NCI-H510A treated with DMSO at 0.1 percent for 48 hours (cell line): ENCODE measurements around the gene FHL2.

Experiments used
- DNase-seq: peaks from one replicate; lab custom pipeline; 2025; lab: John Stamatoyannopoulos, UW

Gene FHL2

GRCh38 chr2:105397025-105397722 lies 1.7 kb downstream of the FHL2 start:
- DNase-seq: no peak

- DNase-seq: no peak
Observed at GRCh38 chr2:105396254-105397024, 2.4 kb downstream of the FHL2 start.

- no peak for DNase-seq
Observed at GRCh38 chr2:105395691-105396090, 3.2 kb downstream of the FHL2 start.

- DNase-seq: no peak
Observed at GRCh38 chr2:105394951-105395611, 3.8 kb downstream of the FHL2 start.

DNA sequence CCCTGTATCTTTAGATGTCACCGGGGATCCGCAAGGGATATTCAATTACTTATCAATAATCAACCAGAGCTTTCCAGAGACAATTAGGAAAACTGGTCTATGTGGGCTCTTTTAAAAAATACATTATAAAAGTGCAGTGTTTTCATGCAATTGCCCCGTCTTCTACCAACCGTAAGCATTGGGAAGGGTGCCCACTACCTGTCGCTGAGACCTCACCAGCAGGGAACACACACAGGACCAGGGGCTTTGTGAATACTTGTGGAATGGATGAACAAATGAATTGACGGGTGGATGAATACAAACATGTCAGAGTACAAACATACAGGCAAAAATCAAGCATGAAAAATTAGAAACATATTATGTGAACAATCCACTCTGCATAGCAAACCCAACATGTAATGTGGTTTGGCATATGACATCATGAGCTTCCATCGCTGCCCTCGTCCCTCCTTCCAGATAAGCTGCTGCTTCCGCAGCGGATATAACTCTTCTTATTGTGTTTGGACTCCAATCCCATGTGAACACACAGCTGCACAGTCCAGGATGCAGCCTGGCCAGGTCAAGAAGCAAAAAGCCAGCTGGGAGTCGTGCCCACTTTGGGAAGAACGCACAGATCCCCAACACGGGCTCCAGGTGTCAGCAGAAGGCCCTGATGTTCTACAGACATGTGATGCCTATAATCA lies 5.3 kb downstream of the FHL2 start:
- DNase-seq: no peak

- DNase-seq: no peak
Observed at GRCh38 chr2:105391763-105392662, 6.8 kb downstream of the FHL2 start.

DNA sequence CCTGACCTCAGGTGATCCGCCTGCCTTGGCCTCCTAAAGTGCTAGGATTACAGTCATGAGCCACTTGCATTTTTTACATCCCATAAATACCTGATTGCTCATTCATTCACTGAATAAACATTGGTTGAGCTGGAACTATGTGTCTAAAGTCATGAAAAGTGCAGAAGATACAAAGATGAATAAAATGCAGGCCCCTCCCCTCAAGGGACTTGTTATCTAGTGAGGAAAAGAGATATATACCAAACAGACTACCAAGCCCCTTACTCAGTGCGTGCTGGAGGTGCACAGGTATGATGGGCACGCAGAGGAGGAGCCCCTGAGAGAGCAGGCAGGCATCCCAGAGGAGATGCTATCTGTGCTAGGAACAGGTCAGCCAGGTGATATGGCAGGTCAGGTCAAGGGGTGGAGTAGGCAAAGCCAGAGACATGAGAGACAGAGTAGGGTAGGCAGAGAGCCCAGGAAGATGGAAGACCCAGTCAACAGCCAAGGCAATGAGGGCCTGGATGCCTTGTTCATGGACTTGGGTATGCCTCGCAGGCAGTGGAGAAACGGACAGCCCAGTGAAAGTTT lies 7.7 kb downstream of the FHL2 start:
- DNase-seq: no peak

GRCh38 chr2:105390454-105390853 lies 8.4 kb downstream of the FHL2 start:
- DNase-seq: no peak

DNA sequence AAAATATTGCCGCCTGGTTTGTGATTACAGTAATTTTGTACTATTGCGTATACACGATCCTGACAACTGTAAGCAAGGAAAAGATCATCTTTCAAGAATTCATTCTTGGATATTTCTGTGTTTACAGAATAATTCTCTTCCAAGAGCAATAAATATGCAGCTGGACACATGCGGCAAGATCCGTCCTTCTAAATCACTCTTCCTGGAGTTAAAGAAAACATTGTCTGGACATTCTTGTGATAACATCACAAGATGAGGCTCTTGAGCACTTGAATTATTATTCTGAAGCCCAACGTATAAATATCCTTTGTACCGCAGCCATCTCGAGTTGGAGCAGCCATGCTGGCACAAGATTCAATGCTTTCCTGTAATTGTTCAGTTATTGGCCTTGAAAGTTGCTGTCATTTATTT lies 9.9 kb downstream of the FHL2 start:
- DNase-seq: no peak

DNA sequence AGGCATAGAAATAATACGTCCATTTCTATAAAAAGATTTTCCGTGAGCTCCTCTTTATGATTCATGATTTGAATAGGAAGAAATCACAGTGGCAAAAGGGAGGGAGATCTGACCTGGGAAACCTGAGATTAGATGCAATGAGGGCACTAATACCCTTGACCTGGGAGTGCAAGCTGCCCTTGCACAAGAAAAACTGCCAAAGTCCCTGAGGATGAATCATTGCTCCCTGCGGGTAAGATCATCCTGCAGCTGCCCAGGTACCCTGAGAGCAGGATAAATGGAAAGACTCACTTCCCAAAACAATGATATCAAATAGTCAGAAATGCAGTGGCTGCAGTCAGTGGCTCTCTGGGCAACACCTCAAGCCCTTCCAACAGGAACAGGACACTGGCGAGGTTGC lies 11.6 kb downstream of the FHL2 start:
- DNase-seq: no peak

DNA sequence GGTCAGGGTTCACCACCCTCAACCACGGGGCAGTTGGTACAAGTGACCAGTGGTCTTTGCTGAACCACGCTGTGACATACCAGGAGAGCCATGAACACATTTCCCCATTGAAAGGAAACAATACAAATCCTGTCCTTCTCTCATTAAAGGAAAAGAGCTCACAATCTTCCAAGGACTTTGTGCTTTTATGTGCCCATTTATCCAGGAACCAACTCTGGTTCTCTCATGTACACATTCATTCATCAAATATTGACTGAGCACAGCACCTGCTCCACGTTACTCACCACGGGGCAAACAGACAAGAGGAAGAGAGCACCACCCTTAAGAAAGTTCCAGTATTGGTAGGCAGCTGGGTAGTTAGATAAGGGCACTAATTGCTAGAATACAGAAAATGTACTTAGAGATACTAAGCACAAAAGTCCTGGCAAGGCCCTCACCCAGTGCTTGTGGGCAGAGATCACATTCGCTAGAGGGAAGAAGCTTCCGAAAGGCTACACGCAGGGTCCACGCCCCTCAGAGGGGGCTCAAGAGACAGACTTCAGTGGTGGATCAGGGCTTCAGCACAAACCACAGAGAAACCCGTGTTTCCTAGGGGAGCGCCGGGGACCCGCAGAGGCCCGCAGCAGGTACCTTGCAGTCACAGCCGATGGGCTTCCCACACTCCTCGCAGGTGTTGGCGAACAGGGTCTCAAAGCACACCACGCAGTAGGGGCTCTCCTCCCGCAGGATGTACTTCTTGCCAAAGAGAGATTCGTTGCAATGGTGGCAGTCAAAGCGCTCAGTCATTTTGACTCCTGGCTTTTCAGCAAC lies 12.9 kb downstream of the FHL2 start:
- no peak for DNase-seq

DNA sequence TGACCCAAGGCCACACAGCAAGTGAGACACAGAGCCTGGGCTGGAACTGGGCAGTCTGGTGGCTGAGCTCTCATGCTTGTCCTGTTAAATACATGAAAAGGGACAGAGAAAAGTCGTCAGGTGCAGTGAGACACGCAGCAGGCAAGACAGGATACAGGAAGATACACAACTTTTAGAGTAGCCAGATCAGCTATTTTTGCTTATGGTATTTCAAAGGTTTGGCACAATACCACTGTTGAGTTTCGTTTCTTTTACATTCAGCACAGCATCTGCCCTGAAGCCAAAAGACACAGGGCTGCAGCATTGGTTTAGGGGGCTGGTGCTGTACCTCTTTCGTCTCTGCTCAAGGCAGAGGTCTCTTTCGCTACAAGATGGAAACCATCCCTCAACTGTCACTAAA lies 14.0 kb downstream of the FHL2 start:
- DNase-seq: no peak

DNA sequence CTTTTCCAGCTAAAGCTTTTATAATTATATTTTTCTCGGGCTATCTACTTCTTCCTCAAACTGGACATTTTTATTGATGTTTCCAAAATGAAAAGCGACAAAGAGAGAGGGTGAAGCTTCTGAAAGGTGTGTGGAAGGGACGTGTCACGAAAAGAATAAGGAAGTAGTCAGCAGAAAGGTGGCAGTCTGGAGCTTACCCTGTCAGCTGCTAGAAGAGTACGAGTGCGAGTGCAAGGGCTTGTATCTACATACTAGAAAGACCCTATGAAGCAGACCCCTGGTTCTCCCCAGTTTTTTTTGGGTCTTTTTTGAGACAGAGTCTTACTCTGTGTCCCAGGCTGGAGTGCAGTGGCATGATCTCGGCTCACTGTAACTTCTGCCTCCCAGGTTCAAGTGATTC lies 14.6 kb downstream of the FHL2 start:
- DNase-seq: no peak

GRCh38 chr2:105383432-105384166 lies 15.3 kb downstream of the FHL2 start:
- DNase-seq: no peak

DNA sequence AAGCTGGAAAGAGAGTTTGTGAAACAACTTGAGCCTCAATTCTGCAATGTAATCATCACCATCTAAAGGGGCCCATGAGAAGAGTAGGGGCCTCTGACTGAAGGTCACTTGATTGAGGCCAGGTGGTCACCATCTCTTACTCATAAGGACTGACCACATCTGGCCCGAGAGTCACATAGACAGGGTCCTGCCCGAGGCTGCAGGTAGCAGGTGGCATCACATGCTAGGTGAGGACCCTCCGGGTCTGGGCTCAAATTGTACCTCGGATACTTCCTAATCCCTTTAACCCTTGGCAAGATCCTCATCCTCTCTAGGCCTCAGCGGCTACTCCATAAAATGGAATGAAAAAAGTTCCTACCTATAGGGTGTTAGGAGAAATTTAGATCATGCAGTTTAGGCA lies 16.7 kb downstream of the FHL2 start:
- no peak for DNase-seq

DNA sequence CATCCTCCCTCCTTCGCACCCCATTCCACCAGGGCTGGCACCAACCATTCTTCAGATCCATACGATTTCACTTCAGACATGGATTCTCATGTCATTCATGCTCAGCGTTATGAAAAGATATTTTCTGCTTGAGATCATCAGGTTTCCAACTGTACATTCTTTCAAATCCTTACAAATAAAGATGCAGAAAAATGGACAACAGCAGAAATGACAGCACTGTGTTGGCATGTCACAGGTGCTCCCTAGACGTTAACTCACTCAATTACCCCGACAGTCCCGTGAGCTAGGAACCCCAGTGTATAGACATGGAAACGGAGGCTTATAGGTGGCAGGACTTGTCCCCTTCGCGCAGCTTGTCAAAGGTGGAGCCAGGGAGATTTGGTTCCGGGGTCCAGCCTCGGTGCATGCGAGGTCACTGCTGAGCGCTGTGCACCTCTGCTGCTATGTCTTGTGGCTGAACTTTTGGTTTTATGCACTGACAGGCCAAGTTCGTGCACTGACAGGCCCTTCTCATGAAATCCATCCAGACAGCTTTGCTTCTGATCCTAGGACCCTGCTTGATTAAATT lies 17.7 kb downstream of the FHL2 start:
- no peak for DNase-seq

- DNase-seq: no peak
Observed at GRCh38 chr2:105380432-105381100, 18.3 kb downstream of the FHL2 start.

GRCh38 chr2:105379741-105380186 lies 19.1 kb downstream of the FHL2 start:
- no peak for DNase-seq
